ENCODE data around the gene NFYC.

Gene NFYC

DNA sequence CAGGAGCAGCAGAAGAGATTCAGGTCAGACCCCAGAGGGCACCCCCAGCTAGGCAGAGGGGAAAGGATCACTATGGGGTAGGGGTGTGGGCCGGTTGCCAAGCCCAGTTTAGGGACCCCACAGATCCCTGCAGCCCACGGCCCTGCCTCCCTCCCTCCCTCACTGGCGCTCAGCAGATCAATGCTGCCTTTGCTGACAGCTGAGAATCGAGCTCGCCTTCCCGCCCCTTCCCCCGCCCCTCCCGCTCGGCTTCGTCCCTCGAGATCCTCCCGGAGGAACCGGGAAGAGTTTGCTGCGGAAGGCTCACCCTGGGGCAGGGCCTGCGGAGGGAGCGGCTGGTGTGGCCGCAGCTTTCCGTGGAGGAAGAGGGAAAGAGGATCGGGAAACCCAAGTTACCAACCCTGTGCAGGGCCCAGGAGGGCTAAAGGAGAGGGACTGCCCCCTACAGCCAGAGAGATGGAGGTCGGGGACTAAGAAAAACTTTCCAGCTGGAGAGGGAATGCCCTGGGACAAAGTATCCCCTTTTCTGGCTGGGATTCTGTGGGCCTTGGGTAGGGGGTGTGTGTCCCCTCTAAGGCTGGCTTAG lies 91.0 kb downstream of the NFYC start:
- TF ChIP-seq CTCF (IDR thresholded peaks at IDR 0.05) = peak in 1 of 2 experiments; percentile 18
- intact Hi-C loops (cut with DNase I; ENCODE audit: low total_unique reads) = no loop called here
- Histone ChIP-seq H3K27me3 (no peaks in the 10 kb centered on the region), H3K4me3 (peak overlapping the region; percentile 53 to 67), H3K27ac (peak overlapping the region; percentile 85 to 90), H3K36me3 (peaks cover 0 to 1% (median 0%) of the 10 kb centered on the region in 3 donors), H3K4me1 (peaks cover 6 to 41% (median 34%) of the 10 kb centered on the region in 4 donors), H3K9me3 (no peaks in the 10 kb centered on the region)
- no peak for DNase-seq

DNA sequence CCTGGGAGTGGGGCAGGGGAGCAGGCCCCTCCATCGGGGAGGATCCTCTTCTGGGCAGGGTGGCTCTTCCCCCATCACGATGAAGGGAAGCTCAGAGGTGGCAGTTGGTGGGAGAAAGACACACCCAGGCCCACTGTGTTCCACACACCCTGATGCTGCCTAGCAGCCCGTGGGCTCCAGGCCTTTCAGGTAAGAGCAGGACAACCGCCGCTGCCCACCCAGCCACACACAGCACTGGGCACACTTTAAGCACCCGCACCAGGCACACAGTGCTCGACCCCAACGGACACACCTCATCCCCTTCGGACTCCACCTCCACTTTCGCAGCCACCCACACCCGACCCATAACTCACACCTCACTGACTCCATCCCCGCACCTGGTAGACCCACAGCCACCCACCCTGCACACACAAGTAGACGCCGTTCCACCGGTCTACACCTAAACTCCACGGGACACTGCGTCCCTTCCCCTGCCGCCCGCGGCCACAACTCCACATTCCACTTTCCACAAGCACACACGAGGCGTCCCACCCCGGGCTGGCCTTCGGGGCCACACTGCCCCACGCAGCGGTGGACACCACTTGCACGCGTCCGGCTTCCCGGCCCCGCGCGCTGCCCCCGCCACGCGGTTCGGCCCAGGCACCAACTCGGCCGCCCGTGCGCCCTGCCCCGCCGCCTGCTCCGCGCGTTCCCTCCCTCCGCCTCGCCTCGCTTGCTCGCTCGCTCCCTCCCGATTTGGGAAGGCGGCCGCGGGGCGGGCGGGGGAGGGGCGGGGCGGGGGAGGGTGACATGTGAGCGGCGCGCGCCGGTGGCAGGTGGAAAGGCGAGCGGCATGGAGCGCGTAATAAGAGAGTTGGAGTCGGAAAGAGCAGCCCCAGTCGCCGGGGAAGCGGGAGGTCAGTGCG lies 91.7 kb downstream of the NFYC start, which contains the start of gene KCNQ4:
KCNQ4 (plus strand) TSS at position 787 of the 905 bp plus-strand sequence. CDS start 307 bp downstream, outside the sequence.
- no peaks in the 10 kb centered on the region for H3K36me3 ChIP-seq
- intact Hi-C loops (cut with DNase I; ENCODE audit: low total_unique reads) = no loop called here
- peaks cover 6 to 46% (median 39%) of the 10 kb centered on the region in 4 donors for H3K4me1 ChIP-seq
- DNase-seq = peak; percentile 62 to 89
- TF ChIP-seq CTCF (IDR thresholded peaks at IDR 0.05) = no peak
- no peaks in the 10 kb centered on the region for H3K27me3 ChIP-seq
- H3K4me3 ChIP-seq = peak within 1 kb of the TSS; percentile 53 to 67
- no peaks in the 10 kb centered on the region for H3K9me3 ChIP-seq
- H3K27ac ChIP-seq = peak within 1 kb of the TSS; percentile 85 to 90

- peak overlapping the region; percentile 53 to 67 for H3K4me3 ChIP-seq
- no peak for DNase-seq
- TF ChIP-seq CTCF (IDR thresholded peaks at IDR 0.05) = no peak
- no peaks in the 10 kb centered on the region for H3K9me3 ChIP-seq
- H3K36me3 ChIP-seq = no peaks in the 10 kb centered on the region
- peaks cover 6 to 49% (median 42%) of the 10 kb centered on the region in 4 donors for H3K4me1 ChIP-seq
- no peaks in the 10 kb centered on the region for H3K27me3 ChIP-seq
- intact Hi-C loops (cut with DNase I; ENCODE audit: low total_unique reads) = no loop called here
- peak overlapping the region; percentile 85 to 90 for H3K27ac ChIP-seq
Measured at GRCh38 chr1:40784141-40784770, 92.8 kb downstream of the NFYC start.

GRCh38 chr1:40784771-40785151 lies 93.3 kb downstream of the NFYC start:
- H3K36me3 ChIP-seq = no peaks in the 10 kb centered on the region
- intact Hi-C loops (cut with DNase I; ENCODE audit: low total_unique reads) = no loop called here
- no peak for TF ChIP-seq CTCF (IDR thresholded peaks at IDR 0.05)
- peak overlapping the region; percentile 53 to 67 for H3K4me3 ChIP-seq
- DNase-seq = no peak
- H3K4me1 ChIP-seq = peaks cover 6 to 54% (median 44%) of the 10 kb centered on the region in 4 donors
- no peaks in the 10 kb centered on the region for H3K27me3 ChIP-seq
- H3K9me3 ChIP-seq = no peaks in the 10 kb centered on the region
- peak overlapping the region; percentile 85 to 90 for H3K27ac ChIP-seq

DNA sequence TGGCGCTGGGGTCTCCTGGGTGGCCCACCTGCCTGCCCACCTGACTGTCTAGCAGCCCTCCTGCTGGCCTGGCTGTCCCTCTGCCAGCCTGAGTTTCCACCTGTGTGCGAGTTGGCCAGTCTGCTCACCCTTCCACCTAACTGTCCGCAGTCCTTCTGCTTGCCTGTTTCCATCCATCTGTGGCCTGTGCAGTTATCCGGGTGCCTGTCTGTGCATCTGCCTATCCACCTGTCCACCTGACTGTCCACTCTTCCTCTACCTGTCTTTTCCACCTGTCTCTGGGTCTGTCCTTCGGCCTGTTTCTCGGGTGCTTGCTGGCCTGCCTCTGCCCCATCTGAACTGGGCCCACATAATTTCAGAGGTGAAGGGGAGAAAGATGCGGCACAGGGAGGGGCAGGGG lies 93.9 kb downstream of the NFYC start:
- intact Hi-C loops (cut with DNase I; ENCODE audit: low total_unique reads) = no loop called here
- no peak for TF ChIP-seq CTCF (IDR thresholded peaks at IDR 0.05)

More for the DNA sequence above, 93.9 kb downstream of the NFYC start:
- peak overlapping the region; percentile 85 to 90 for H3K27ac ChIP-seq
- peak overlapping the region; percentile 53 to 67 for H3K4me3 ChIP-seq
- no peak for DNase-seq
- H3K9me3 ChIP-seq = no peaks in the 10 kb centered on the region
- peaks cover 6 to 61% (median 49%) of the 10 kb centered on the region in 4 donors for H3K4me1 ChIP-seq
- no peaks in the 10 kb centered on the region for H3K27me3 ChIP-seq
- H3K36me3 ChIP-seq = no peaks in the 10 kb centered on the region

All from tibial artery (tissue), 4 donors.